ENCODE data around the gene SSH2.
"Not testable (repeated sequence)": the region's sequence is repeated elsewhere in the genome, so short reads cannot be mapped to it uniquely, and the experiment has no call there.

Gene SSH2

GRCh38 chr17:29728490-29728889 is 201.5 kb downstream of the SSH2 start:
- no peak for DNase-seq

DNA sequence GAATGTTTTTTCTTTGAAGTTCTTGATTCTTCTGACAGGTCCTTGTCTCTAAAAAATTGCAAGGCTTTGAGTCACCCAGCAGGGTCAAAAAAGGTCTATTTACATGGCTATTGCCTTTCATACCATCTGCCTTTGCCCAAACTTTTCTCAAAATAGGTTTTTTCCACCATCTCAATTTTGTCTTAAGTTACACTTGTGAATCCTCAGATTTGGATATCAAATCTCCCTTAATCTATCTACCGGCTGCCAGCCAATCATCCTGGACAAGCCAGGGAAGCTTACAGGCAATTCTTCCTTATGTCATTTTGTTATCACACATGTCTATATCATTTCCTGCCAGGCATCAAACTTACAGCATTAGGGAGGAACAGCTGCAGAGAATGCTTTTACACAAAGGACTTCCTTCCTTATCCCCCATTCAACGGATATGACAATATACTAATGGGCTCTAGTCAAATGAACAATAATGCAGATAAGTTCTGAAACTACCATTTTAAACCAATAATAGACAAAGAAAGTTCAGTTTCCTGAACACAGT is 203.2 kb downstream of the SSH2 start:
- DNase-seq: peak; percentile 46

- not testable (repeated sequence) for DNase-seq
Measured at GRCh38 chr17:29725408-29725807, 204.6 kb downstream of the SSH2 start.

- DNase-seq: no peak
Measured at GRCh38 chr17:29723278-29724047, 206.6 kb downstream of the SSH2 start.

DNA sequence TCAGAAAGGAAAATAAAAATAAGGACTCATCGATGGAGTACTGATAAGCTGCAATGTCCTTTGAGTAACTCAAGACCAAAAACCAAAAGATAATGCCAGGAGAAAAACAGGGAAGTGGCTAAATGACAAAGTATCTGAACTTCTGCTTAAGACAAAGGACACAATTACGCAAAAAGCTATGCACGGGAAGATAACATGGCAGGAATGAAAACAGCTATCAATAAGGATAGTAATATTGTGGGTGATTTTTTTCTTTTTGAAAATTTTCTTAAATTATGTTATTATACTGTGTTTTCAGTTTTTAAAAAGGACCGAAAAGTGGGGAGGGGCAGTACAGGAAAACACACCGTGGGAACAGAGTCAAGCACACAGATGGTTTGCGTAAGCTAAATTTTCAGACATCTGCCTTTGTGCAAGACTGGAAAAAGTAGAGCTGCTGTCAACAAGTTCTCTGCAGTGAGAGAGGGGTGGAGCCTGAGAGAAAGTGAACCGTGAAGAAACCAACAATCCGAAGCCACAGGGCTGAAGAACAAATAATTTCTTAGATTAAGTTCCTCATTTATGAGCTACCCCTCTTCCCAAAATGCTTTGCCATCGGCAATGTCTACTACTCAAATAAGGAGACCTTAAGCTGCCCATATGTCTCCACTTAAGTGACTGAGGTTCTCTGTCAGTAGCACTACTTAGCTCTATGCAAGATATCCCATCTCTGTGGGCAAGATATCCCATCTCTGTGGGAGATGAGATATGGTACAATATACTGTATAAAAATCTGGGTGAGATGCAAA is 207.4 kb downstream of the SSH2 start:
- peak; percentile 35 for DNase-seq

GRCh38 chr17:29720551-29720950 is 209.5 kb downstream of the SSH2 start:
- no peak for DNase-seq

- no peak for DNase-seq
Measured at GRCh38 chr17:29719469-29719868, 210.6 kb downstream of the SSH2 start.

- DNase-seq: no peak
Measured at GRCh38 chr17:29718446-29719039, 211.5 kb downstream of the SSH2 start.

DNA sequence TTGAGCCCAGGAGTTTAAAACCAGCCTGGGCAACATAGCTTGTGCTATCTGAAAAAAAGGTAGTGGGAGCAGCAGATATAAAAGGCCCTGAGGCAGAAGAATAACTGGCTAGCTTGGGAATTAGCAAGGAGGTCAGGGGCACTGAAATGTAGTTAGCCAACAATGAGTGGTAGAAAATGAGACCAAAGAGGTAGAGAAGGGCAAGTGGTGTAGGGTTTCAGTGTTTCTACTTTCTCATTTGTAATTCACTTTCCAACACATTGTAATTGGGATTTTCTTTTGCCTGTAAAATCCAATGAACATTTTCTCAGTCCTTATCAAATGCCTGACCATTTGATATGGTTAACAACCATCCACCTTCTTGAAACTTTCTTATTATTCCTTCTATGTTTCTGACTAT is 212.2 kb downstream of the SSH2 start:
- no peak for DNase-seq

DNA sequence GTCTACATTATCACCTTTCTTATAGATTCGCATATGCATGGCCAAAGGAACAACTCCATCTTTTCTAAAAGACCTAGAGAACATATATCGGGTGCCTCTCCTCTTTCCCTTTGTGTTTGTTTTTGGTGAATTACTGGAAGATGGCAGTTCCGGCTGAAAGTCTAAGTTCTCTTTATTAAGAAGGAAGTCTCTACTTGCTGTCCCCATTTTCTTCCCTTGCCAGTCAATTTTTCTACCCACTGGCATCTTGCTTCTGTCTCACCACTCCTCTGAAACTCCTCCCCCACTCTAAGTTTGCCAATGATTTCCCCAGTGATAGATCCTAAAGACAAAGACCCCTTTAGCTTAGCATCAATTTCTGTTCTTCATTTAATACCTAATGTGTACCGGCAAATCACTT is 213.5 kb downstream of the SSH2 start:
- no peak for DNase-seq

- DNase-seq: no peak
Measured at GRCh38 chr17:29715680-29716079, 214.3 kb downstream of the SSH2 start.

GRCh38 chr17:29714146-29714545 is 215.9 kb downstream of the SSH2 start:
- DNase-seq: no peak

- DNase-seq: no peak
Measured at GRCh38 chr17:29713626-29714025, 216.4 kb downstream of the SSH2 start.

DNA sequence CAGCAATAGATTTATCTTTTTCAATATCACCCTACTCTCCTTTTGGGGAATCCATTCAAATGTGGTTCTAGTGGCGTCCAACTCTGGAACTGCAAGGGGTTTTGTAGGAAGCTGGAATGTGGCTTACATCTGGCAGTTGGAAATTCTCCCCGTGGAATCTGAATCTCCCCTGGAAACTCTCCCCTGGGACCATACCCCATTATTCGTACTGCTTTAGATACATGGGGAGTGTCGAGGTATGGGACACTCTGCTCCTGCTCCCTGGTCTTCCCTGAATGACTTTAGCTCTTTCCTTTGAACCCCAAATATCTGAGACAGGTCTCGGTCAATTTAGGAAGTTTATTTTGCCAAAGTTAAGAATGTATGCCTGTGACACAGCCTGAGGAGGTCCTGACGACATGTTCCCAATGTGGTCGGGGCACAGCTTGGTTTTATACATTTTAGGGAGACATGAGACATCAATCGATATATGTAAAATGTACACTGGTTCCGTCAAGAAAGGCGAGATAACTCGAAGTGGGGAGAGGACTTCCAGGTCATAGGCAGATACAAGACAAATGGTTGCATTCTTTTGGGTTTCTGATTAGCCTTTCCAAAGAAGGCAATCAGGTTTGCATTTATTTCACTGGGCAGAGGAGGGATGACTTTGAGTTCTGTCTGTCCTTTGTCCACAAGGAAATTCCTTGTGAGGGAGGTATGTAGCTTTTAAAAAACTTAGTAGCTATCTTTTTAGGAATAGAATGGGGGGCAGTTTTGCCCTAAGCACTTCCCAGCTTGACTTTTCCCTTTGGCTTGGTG is 218.2 kb downstream of the SSH2 start:
- no peak for DNase-seq

DNA sequence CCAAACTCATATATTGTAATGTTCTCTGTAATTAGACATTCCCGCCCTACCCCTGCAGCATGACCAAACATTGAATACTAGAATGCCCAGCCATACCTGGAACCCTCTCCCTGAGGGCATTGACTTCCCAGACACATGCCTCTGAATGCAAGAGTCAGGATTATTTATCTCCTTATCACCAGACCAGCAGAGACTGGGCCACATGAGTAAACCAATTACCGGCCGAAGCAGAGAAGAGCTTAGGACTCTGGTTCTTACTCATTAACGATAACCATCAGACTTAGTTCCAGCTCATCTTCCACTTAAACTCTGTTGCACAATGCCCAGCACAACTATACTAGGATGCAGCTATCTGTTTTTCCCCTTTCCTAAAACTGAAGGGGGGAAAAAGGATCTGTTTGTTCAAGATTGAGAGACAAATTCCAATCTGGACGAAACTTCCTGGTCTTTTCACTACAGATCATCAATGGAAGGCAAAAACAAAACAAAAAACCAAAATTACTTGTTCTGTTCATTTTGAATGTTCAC is 219.1 kb downstream of the SSH2 start:
- DNase-seq: no peak

GRCh38 chr17:29710520-29710884 is 219.5 kb downstream of the SSH2 start:
- no peak for DNase-seq

DNA sequence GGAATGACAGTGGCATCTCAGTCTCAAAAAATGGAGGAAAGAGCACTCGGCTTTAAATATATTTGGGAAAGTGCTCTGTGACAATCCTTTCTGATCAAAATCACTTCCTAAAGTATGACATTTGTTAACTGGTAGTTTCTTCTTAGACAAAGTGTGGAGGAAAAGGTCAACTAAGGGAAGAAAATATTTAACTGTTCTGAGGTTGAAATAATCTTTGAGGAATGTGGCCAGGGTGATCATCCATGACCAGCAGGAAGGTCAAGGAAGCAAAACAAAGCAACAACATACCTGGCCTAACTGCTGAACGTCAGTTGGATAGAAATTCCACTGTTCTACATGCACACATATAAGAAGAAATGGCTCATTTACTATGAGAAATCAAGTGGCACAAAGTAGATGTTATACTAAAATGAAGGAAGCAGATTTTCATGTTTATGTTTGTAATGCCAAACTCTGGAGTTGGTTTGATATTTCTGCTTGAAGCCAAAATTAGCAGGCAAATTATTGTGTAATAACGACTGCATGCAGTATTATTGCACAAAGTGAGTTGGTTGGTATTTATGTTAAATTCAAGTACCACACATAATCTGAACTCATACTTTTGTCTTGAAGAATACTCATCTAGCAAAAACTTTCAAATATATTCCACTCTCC is 220.0 kb downstream of the SSH2 start:
- no peak for DNase-seq

DNA sequence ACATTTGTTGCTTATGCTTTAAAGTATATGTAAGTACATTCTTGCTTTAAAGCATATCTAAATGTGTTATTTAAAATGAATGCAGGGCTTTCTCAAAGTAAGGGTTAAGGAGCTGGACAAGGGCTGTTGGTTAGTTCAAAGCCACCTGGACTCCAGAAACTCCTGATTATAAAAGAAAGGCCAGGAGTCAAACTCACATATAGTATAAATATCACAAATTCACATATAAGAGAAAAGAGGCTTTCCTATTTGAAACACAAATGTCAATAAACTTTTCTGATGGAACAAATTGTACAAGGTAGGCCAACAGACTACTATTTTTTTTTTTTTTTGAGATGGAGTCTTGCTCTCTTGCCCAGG is 222.8 kb downstream of the SSH2 start:
- no peak for DNase-seq

DNA sequence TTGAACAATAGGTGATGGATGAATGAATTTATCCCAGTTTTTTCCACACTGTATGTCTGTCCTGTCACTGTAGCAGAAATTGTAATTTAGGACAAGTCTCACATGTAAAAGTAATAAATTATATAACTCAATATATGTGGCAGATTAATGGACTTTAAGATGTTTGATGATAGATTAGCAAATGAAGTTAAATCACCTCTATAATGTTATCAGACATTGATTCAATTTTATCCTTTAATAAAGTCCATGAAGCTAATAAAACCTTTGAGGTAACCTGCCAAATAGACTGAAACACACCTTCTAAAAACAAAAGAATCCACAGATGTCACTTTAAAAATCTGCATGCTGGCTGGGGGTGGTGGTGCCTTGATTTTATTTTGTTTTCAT is 224.0 kb downstream of the SSH2 start:
- DNase-seq: no peak

GRCh38 chr17:29705386-29705785 is 224.6 kb downstream of the SSH2 start:
- no peak for DNase-seq

GRCh38 chr17:29699283-29699682 is 230.7 kb downstream of the SSH2 start:
- DNase-seq: no peak

- no peak for DNase-seq
Measured at GRCh38 chr17:29698837-29699236, 231.2 kb downstream of the SSH2 start.
